T-cell (primary cell): ENCODE results near the gene ACTL6B. TPM values are rescaled to one million over a fixed set of nuclear protein-coding genes. Genes with fewer than 3 reads are reported as not detected.

Experiments used
- ATAC-seq, 4 experiments: fragments of 200-7000 bp in 3 of 4; fragments of 150-1000 bp in 1 of 4; cut with Tn5 transposase; replicated peaks in 1 of 4; 1 replicate in 3 of 4; 2 replicates in 1 of 4; pipeline ENCODE4 v1.10.0; 2021; ENCODE audit warnings: moderate library complexity in 3 of 4, mild to moderate bottlenecking in 2 of 4, moderate number of reproducible peaks in 1 of 4
- CTCF ChIA-PET, 2 donors: fragments of 300-600 bp; sonication (Branson Sonifier 250); formaldehyde crosslinking; loops; one replicate each; lab custom pipeline; 2022; ENCODE audit warnings: antibody characterized with exemption in 2 of 2; lab: Charles Lee
- POLR2A ChIA-PET, 2 donors: fragments of 300-600 bp; sonication (Branson Sonifier 250); formaldehyde crosslinking; loops; one replicate each; lab custom pipeline; 2022; ENCODE audit warnings: antibody characterized with exemption in 2 of 2; lab: Charles Lee
- DNase-seq, 35 experiments: peaks; one replicate each; pipeline versions ENCODE4 v3.0.0 to v3.0.0-alpha.2; 2013 to 2023
- H3K27ac ChIP-seq: one replicate; pipeline ENCODE4 v1.5.1; 2013; ENCODE audit warnings: low read length
- H3K27me3 ChIP-seq, 2 experiments: replicated peaks in 1 of 2; 1 replicate in 1 of 2; 2 replicates in 1 of 2; pipeline versions ENCODE4 v1.6.1 to v1.7.0; 2013; ENCODE audit warnings: low read length in 1 of 2, mixed read lengths in 1 of 2; ENCODE audit not compliant: control insufficient read depth in 2 of 2, insufficient read depth in 2 of 2; ENCODE audit errors: extremely low read depth in 1 of 2
- H3K36me3 ChIP-seq, 2 donors: 1 replicate in 1 of 2; 2 replicates in 1 of 2; pipeline versions ENCODE4 v1.6.1 to v1.7.0; 2013; ENCODE audit warnings: low read length in 1 of 2; ENCODE audit not compliant: control insufficient read depth in 2 of 2, insufficient read depth in 1 of 2; ENCODE audit errors: extremely low read depth in 1 of 2
- H3K4me1 ChIP-seq, 2 experiments: 1 replicate in 1 of 2; 2 replicates in 1 of 2; pipeline versions ENCODE4 v1.6.1 to v1.7.0; 2013; ENCODE audit warnings: low read length in 2 of 2, mixed read lengths in 1 of 2; ENCODE audit not compliant: insufficient read depth in 2 of 2, control insufficient read depth in 1 of 2; ENCODE audit errors: extremely low read depth in 1 of 2
- H3K4me3 ChIP-seq, 2 donors: 1 replicate in 1 of 2; 2 replicates in 1 of 2; pipeline versions ENCODE4 v1.5.1 to v1.7.0; 2013; ENCODE audit warnings: mild to moderate bottlenecking in 2 of 2, low read length in 1 of 2, moderate library complexity in 1 of 2; ENCODE audit not compliant: control insufficient read depth in 1 of 2; ENCODE audit errors: extremely low read depth in 1 of 2
- H3K9me3 ChIP-seq: 2 replicates; pipeline ENCODE4 v1.7.0; 2013
- H3K27ac Mint-ChIP-seq, 2 donors: one replicate each; pipeline ENCODE4 v1.8.0; 2020 to 2021; ENCODE audit warnings: mild to moderate bottlenecking in 2 of 2, mixed read lengths in 2 of 2
- H3K27me3 Mint-ChIP-seq, 2 donors: one replicate each; pipeline ENCODE4 v1.8.0; 2021 to 2022; ENCODE audit warnings: mixed read lengths in 2 of 2
- H3K36me3 Mint-ChIP-seq: one replicate; pipeline ENCODE4 v1.8.0; 2021; ENCODE audit warnings: mixed read lengths
- H3K4me1 Mint-ChIP-seq, 3 donors: one replicate each; pipeline ENCODE4 v1.8.0; 2020 to 2022; ENCODE audit warnings: mixed read lengths in 3 of 3, mild to moderate bottlenecking in 1 of 3
- H3K4me3 Mint-ChIP-seq, 3 donors: one replicate each; pipeline ENCODE4 v1.8.0; 2020 to 2022; ENCODE audit warnings: mild to moderate bottlenecking in 3 of 3, mixed read lengths in 3 of 3, moderate library complexity in 3 of 3
- H3K9me3 Mint-ChIP-seq, 3 donors: one replicate each; pipeline ENCODE4 v1.8.0; 2020 to 2022; ENCODE audit warnings: mixed read lengths in 3 of 3
- WGBS: methylation state at CpG from one replicate; pipeline ENCODE4 v1.1.5; 2013; ENCODE audit warnings: missing lambda C conversion rate; ENCODE audit not compliant: insufficient coverage; 5-methylcytosine and 5-hydroxymethylcytosine counted together
- total RNA-seq, 35 experiments: library from RNA in 6 of 35; stranded (reverse) in 6 of 35; fragments of 120-200 nt in 1 of 35; gene quantifications; one replicate each; pipeline versions ENCODE4 v1.2.1 to v1.2.4 and lab custom pipeline; 2013 to 2026

ACTL6B gene
- total RNA-seq, 5 donors from 2014 or later (not counting 1 experiment from before 2014, with no cell fraction given), result not detected

GRCh38 chr7:100694098-100694745 lies 38.0 kb upstream of the ACTL6B start, which contains the start of gene GIGYF1:
Gene GIGYF1 (minus strand): TSS chr7:100694250. CDS start chr7:100688238, 6,012 bp downstream.
- H3K36me3 ChIP-seq, result peaks cover 0 to 4% of the 10 kb centered on the region in 2 donors
- CTCF ChIA-PET, result interaction anchor here in 1 of 2 donors (0.7 to 2.7 kb wide), 2 partner anchors 11 to 23 kb away, joined by 4 to 14 read pairs; partner anchors contain the start of gene POP7
- Mint-ChIP-seq H3K36me3 (peaks cover under 1% of the 10 kb centered on the region), H3K9me3 (no peaks in the 10 kb centered on the region), H3K4me1 (peaks cover 32 to 34% (median 33%) of the 10 kb centered on the region in 3 donors), H3K27me3 (peaks cover 0 to 1% of the 10 kb centered on the region in 2 donors), H3K4me3 (peak within 1 kb of the TSS; percentile 90 to 95 (median 91)), H3K27ac (peak within 1 kb of the TSS; percentile 86 to 87)
- 0% methylated on average over 15 of the region's 102 CpGs for WGBS
- ATAC-seq (peak; percentile 70 to 82 (median 76)), DNase-seq (peak; percentile 40 to 86 (median 65))
- POLR2A ChIA-PET, result no interaction called here
- no peaks in the 10 kb centered on the region for H3K27me3 ChIP-seq
- peak within 1 kb of the TSS; percentile 49 for H3K27ac ChIP-seq
- H3K9me3 ChIP-seq, result no peaks in the 10 kb centered on the region
- peaks cover 19 to 48% of the 10 kb centered on the region in 2 experiments for H3K4me1 ChIP-seq
- H3K4me3 ChIP-seq, result peak within 1 kb of the TSS; percentile 61 to 64

GRCh38 chr7:100693312-100694097 lies 37.3 kb upstream of the ACTL6B start:
- Histone ChIP-seq H3K27me3 (no peaks in the 10 kb centered on the region), H3K36me3 (peaks cover 2 to 11% of the 10 kb centered on the region in 2 donors), H3K9me3 (no peaks in the 10 kb centered on the region), H3K27ac (no peak overlapping the region), H3K4me1 (peaks cover 19 to 55% of the 10 kb centered on the region in 2 experiments), H3K4me3 (peak overlapping the region; percentile 61 to 64)
- ATAC-seq, result peak; percentile 51 to 59 (median 58)
- Mint-ChIP-seq H3K9me3 (no peaks in the 10 kb centered on the region), H3K36me3 (peaks cover 3% of the 10 kb centered on the region), H3K4me1 (peaks cover 38 to 41% (median 40%) of the 10 kb centered on the region in 3 donors), H3K27ac (peak overlapping the region; percentile 86 to 87), H3K4me3 (peak overlapping the region; percentile 90 to 95 (median 91)), H3K27me3 (no peaks in the 10 kb centered on the region)
- WGBS, result under 1% methylated on average over 81 of the region's 81 CpGs
- no peak for DNase-seq
- CTCF ChIA-PET, result interaction anchor here (0.6 to 2.9 kb wide), 6 partner anchors 10 to 142 kb away, joined by 3 to 14 read pairs (median 6); partner anchors contain the start of genes POP7 (in 2 of the 2) and FBXO24 (in 1 of the 2)
- POLR2A ChIA-PET, result interaction anchor here in 1 of 2 donors (0.6 kb wide), 1 partner anchor 13 kb away, joined by 3 read pairs; no protein-coding TSS in a partner anchor

- Histone ChIP-seq H3K9me3 (no peaks in the 10 kb centered on the region), H3K4me3 (peak overlapping the region; percentile 61 to 64), H3K36me3 (peaks cover 8 to 20% of the 10 kb centered on the region in 2 donors), H3K27me3 (no peaks in the 10 kb centered on the region), H3K4me1 (peaks cover 19 to 59% of the 10 kb centered on the region in 2 experiments), H3K27ac (no peak overlapping the region)
- ATAC-seq, result no peak
- H3K9me3 Mint-ChIP-seq, result no peaks in the 10 kb centered on the region
- H3K27me3 Mint-ChIP-seq, result no peaks in the 10 kb centered on the region
- peaks cover 3% of the 10 kb centered on the region for H3K36me3 Mint-ChIP-seq
- H3K4me3 Mint-ChIP-seq, result peak overlapping the region; percentile 90 to 95 (median 91)
- H3K4me1 Mint-ChIP-seq, result peaks cover 38 to 41% (median 40%) of the 10 kb centered on the region in 3 donors
- 73% methylated on average over 4 of the region's 6 CpGs for WGBS
- ChIA-PET CTCF (interaction anchor here (0.5 to 2.9 kb wide), 9 partner anchors 12 to 227 kb away, joined by 3 to 14 read pairs (median 4); partner anchors contain the start of genes POP7 (in 2 of the 2), FBXO24 (in 1 of the 2) and MOSPD3 (in 1 of the 2)), POLR2A (interaction anchor here in 1 of 2 donors (0.6 kb wide), 1 partner anchor 12 kb away, joined by 3 read pairs; no protein-coding TSS in a partner anchor)
- H3K27ac Mint-ChIP-seq, result peak overlapping the region; percentile 39 to 87
- DNase-seq, result no peak
Observed at GRCh38 chr7:100692578-100692961, 36.3 kb upstream of the ACTL6B start.

- Histone ChIP-seq H3K4me1 (peaks cover 19 to 59% of the 10 kb centered on the region in 2 experiments), H3K9me3 (no peaks in the 10 kb centered on the region), H3K27me3 (peaks cover 0 to 2% of the 10 kb centered on the region in 2 experiments), H3K4me3 (peak overlapping the region in 1 of 2 donors; percentile 61), H3K27ac (no peak overlapping the region), H3K36me3 (peaks cover 11 to 27% of the 10 kb centered on the region in 2 donors)
- peak; percentile 66 to 70 (median 68) for ATAC-seq
- ChIA-PET CTCF (interaction anchor here (0.5 to 2.9 kb wide), 25 partner anchors 9 to 1779 kb away, joined by 3 to 14 read pairs (median 4); partner anchors contain the start of genes POP7 (in 2 of the 2), FBXO24 (in 1 of the 2), LRCH4 (in 1 of the 2) and MOSPD3 (in 1 of the 2)), POLR2A (interaction anchor here in 1 of 2 donors (0.6 kb wide), 1 partner anchor 142 kb away, joined by 3 read pairs; no protein-coding TSS in a partner anchor)
- Mint-ChIP-seq H3K36me3 (peaks cover 3% of the 10 kb centered on the region), H3K9me3 (no peaks in the 10 kb centered on the region), H3K27ac (peak overlapping the region; percentile 71 to 87), H3K27me3 (no peaks in the 10 kb centered on the region), H3K4me1 (peaks cover 38 to 41% (median 40%) of the 10 kb centered on the region in 3 donors), H3K4me3 (peak overlapping the region; percentile 90 to 95 (median 91))
- WGBS, result 25% methylated on average over 15 of the region's 28 CpGs
- DNase-seq, result peak; percentile 56 to 89 (median 76)
Observed at GRCh38 chr7:100691676-100692577, 35.7 kb upstream of the ACTL6B start.

GRCh38 chr7:100689230-100690135 lies 33.2 kb upstream of the ACTL6B start:
- H3K36me3 ChIP-seq, result peaks cover 23 to 49% of the 10 kb centered on the region in 2 donors
- H3K4me1 Mint-ChIP-seq, result peaks cover 30 to 38% (median 33%) of the 10 kb centered on the region in 3 donors
- ChIA-PET POLR2A (interaction anchor here in 1 of 2 donors (1.5 kb wide), 1 partner anchor 9 kb away, joined by 5 read pairs; no protein-coding TSS in a partner anchor), CTCF (interaction anchor here (0.6 to 2.0 kb wide), 5 partner anchors 9 to 55 kb away, joined by 3 to 8 read pairs (median 5); partner anchors contain the start of genes GNB2 (in 1 of the 2) and POP7 (in 1 of the 2))
- H3K27ac ChIP-seq, result no peak overlapping the region
- no peak for DNase-seq
- H3K4me3 ChIP-seq, result no peak overlapping the region
- 94% methylated on average over 9 of the region's 18 CpGs for WGBS
- H3K9me3 Mint-ChIP-seq, result no peaks in the 10 kb centered on the region
- no peaks in the 10 kb centered on the region for H3K27me3 Mint-ChIP-seq
- peaks cover 8% of the 10 kb centered on the region for H3K36me3 Mint-ChIP-seq
- H3K27ac Mint-ChIP-seq, result no peak overlapping the region
- H3K9me3 ChIP-seq, result no peaks in the 10 kb centered on the region
- H3K4me1 ChIP-seq, result peaks cover 19 to 47% of the 10 kb centered on the region in 2 experiments
- ATAC-seq, result no peak
- H3K4me3 Mint-ChIP-seq, result no peak overlapping the region
- peaks cover 0 to 2% of the 10 kb centered on the region in 2 experiments for H3K27me3 ChIP-seq
